Hematopoietic multipotent progenitor cell treated with erythropoietin and hydrocortisone succinate and interleukin-3 and kit ligand, for 4 days (in vitro differentiated cells): ENCODE results near the gene CDK10.

Source experiments
- DNase-seq: peaks from one replicate; pipeline ENCODE4 v3.0.0-alpha.2; 2015

CDK10 gene

GRCh38 chr16:89738072-89738377, 51.5 kb downstream of the CDK10 start:
- no peak for DNase-seq

DNA sequence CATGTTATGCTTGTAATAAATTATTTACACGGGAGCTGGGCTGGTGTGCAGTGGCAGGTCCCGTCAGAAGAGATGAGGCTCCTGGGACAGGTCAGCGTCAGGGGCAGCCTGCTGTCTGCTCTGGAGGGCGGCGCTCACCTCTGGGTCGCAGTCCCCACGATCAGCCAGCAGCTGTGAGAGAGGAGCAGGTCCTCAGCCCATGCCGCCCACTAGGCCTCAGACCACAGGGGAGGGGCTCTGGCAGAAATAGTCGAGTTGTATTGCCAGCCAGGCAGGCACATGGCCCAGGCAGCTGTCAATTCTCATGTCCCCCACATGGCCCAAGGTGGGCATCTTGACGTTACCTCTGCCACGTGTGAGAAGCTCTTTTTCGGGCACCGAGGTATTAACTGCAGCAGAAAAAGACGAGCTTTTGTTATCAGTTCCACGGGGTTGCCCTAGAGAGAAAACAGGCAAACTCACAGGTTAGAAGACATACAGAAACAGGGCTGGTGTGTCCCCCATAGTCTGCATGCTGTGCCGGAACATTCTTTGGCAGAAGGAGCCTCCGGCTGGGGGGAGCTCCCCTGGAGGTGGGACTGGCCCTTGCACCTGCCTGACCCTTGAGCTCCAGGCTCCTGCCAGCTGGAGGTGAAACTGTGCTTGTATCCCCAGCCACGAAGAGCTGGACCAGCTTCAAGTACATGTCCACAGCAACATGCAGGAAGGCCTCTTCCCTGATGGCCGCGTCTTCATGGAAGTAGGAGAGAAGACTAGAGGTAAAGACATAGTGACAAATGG, 52.2 kb downstream of the CDK10 start:
- DNase-seq: no peak

GRCh38 chr16:89739383-89739782, 52.9 kb downstream of the CDK10 start:
- DNase-seq: no peak

- DNase-seq: no peak
These were observed 55.0 kb downstream of the CDK10 start for GRCh38 chr16:89741342-89742014.

DNA sequence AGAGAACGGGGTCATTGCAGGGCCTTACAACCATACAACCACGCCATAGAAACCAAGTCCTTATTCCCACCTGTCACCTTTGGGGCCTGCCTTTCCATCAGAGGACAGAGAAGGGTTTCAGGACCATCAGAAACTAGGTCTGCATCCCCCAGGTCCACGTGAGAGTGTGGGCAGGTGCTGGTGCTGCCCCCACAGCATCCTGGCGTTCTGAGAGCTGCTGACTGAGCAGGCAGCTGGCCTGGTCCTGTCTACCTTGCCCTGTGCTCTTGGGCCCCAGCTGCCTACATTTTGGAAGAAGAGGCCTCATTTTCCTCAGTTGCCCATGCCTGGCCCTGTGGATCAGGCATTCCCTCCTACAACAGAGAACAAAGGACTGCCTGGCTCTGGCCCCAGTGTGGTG, 56.5 kb downstream of the CDK10 start:
- DNase-seq: no peak

- DNase-seq: no peak
These were observed 58.3 kb downstream of the CDK10 start for GRCh38 chr16:89744813-89745212.
